Esophagus (tissue), 2 donors: Measurements from ENCODE around the gene ZSCAN21. TPM values are rescaled to one million over a fixed set of nuclear protein-coding genes. Genes with fewer than 3 reads are reported as not detected.
A peak's percentile ranks its signal among the peaks of the same experiment; 100 is the strongest.

ENCODE experiments used
- H3K27ac ChIP-seq, 2 donors: one replicate each; pipeline ENCODE4 v1.5.1; 2013; ENCODE audit warnings: low read depth in 2 of 2, mild to moderate bottlenecking in 2 of 2, inconsistent platforms in 1 of 2, low read length in 1 of 2, moderate library complexity in 1 of 2
- H3K27me3 ChIP-seq, 2 donors: one replicate each; pipeline ENCODE4 v1.6.1; 2013; ENCODE audit warnings: low read length in 2 of 2, control low read depth in 1 of 2, mild to moderate bottlenecking in 1 of 2; ENCODE audit not compliant: insufficient read depth in 2 of 2, control insufficient read depth in 1 of 2
- H3K36me3 ChIP-seq, 2 donors: one replicate each; pipeline ENCODE4 v1.6.1; 2013; ENCODE audit warnings: low read length in 1 of 2; ENCODE audit not compliant: control insufficient read depth in 2 of 2, insufficient read depth in 2 of 2
- H3K4me1 ChIP-seq, 2 donors: one replicate each; pipeline ENCODE4 v1.6.1; 2013; ENCODE audit warnings: low read length in 1 of 2; ENCODE audit not compliant: control insufficient read depth in 2 of 2, insufficient read depth in 2 of 2
- H3K4me3 ChIP-seq, 2 donors: one replicate each; pipeline ENCODE4 v1.5.1; 2013; ENCODE audit warnings: low read length in 2 of 2, mild to moderate bottlenecking in 2 of 2, low read depth in 1 of 2, moderate library complexity in 1 of 2
- H3K9me3 ChIP-seq, 2 donors: one replicate each; pipeline ENCODE4 v1.6.1; 2013; ENCODE audit warnings: mild to moderate bottlenecking in 2 of 2, low read depth in 1 of 2, low read length in 1 of 2, moderate library complexity in 1 of 2; ENCODE audit not compliant: control insufficient read depth in 2 of 2, insufficient read depth in 1 of 2
- WGBS, 2 donors: extraction: QIAGEN DNeasy Blood & Tissue Kit; methylation state at CpG; one replicate each; pipeline ENCODE4 v1.1.7; 2013; 5-methylcytosine and 5-hydroxymethylcytosine counted together
- polyA plus RNA-seq, 2 donors: library from polyadenylated mRNA; stranded (reverse); fragments of 200-250 nt; gene quantifications; one replicate each; pipeline ENCODE4 v1.2.3, GENCODE V29; 2013
- donor health status: healthy with polysubstance abuse.
- donor health status: Bipolar disorder and iron deficiency.

Gene ZSCAN21
- polyA plus RNA-seq, 2 donors: 3.8 to 3.9 TPM

DNA sequence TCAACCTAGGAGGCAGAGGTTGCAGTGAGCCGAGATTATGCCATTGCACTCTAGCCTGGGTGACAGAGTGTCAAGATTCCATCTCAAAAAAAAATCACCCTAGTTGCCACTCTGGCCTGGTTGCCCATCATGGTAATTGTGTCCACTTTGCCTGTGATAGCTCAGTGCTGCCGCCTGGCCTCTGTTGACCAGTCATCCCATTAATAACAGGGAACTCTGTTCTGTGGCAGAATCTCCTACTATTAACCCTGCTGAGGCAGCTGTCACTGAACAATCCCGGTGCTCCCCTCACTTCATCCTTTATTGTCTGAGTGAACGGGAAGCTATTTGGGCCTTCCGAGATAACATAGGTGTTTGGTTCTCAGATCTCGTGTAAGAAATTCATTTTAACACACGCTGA lies 17.4 kb downstream of the ZSCAN21 start:
- 92 to 95% methylated on average over 7 of the region's 7 CpGs for WGBS, 2 donors
- Histone ChIP-seq H3K4me3 (no peak overlapping the region), H3K4me1 (no peaks in the 10 kb centered on the region), H3K9me3 (peaks cover 7 to 20% of the 10 kb centered on the region in 2 donors), H3K27ac (no peak overlapping the region), H3K36me3 (peaks cover 12 to 30% of the 10 kb centered on the region in 2 donors), H3K27me3 (no peaks in the 10 kb centered on the region)

GRCh38 chr7:100069991-100070390 lies 20.4 kb downstream of the ZSCAN21 start:
- Histone ChIP-seq H3K4me1 (no peaks in the 10 kb centered on the region), H3K4me3 (no peak overlapping the region), H3K9me3 (peaks cover 13 to 31% of the 10 kb centered on the region in 2 donors), H3K27ac (no peak overlapping the region), H3K36me3 (peaks cover 34 to 44% of the 10 kb centered on the region in 2 donors), H3K27me3 (no peaks in the 10 kb centered on the region)
- WGBS, 2 donors: 94 to 96% methylated on average over 5 of the region's 5 CpGs

DNA sequence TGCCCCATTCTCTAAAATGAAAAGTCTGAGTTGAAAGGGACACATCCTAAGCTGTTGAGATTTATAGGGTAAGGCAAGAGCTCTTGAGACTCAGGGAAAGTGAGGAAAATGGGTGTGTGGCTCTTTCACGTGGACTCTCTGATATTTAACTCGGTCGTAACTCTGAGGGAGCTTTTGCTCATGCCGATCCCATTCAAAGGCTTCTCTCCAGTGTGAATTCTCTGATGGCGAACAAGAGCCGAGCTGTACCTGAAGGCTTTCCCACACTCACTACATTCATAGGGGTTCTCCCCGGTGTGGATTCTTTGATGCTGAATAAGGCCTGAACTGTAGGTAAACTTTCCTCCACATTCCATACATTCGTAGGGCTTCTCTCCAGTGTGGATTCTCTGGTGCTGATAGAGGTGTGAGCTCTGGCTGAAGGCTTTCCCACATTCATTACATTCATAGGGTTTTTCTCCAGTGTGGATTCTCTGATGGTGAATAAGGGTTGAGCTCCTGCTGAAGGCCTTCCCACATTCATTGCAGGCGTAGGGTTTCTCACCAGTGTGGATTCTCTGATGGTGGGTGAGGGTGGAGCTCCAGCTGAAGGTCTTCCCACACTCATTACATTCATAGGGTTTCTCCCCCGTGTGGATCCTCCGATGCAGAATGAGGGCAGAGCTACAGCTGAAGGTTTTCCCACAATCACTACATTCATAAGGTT lies 21.6 kb downstream of the ZSCAN21 start:
- Histone ChIP-seq H3K36me3 (peaks cover 41 to 52% of the 10 kb centered on the region in 2 donors), H3K27ac (no peak overlapping the region), H3K4me1 (no peaks in the 10 kb centered on the region), H3K4me3 (no peak overlapping the region), H3K27me3 (no peaks in the 10 kb centered on the region), H3K9me3 (peaks cover 13 to 36% of the 10 kb centered on the region in 2 donors)
- 98% methylated on average over 11 of the region's 11 CpGs for WGBS, 2 donors

- Histone ChIP-seq H3K27ac (no peak overlapping the region), H3K9me3 (peaks cover 13 to 36% of the 10 kb centered on the region in 2 donors), H3K27me3 (no peaks in the 10 kb centered on the region), H3K4me1 (no peaks in the 10 kb centered on the region), H3K36me3 (peaks cover 43 to 59% of the 10 kb centered on the region in 2 donors), H3K4me3 (no peak overlapping the region)
- 97 to 99% methylated on average over 10 of the region's 10 CpGs for WGBS, 2 donors
Observed at GRCh38 chr7:100072462-100072861, 22.9 kb downstream of the ZSCAN21 start.

GRCh38 chr7:100074841-100075240 lies 25.3 kb downstream of the ZSCAN21 start:
- H3K4me1 ChIP-seq: no peaks in the 10 kb centered on the region
- 95 to 96% methylated on average over 7 of the region's 7 CpGs for WGBS, 2 donors
- no peak overlapping the region for H3K27ac ChIP-seq
- H3K9me3 ChIP-seq: peaks cover 13 to 36% of the 10 kb centered on the region in 2 donors
- H3K4me3 ChIP-seq: no peak overlapping the region
- peaks cover 46 to 63% of the 10 kb centered on the region in 2 donors for H3K36me3 ChIP-seq
- H3K27me3 ChIP-seq: no peaks in the 10 kb centered on the region

- no peak overlapping the region for H3K4me3 ChIP-seq
- WGBS, 2 donors: 94 to 95% methylated on average over 6 of the region's 6 CpGs
Observed at GRCh38 chr7:100075418-100075817, 25.8 kb downstream of the ZSCAN21 start.

GRCh38 chr7:100077205-100077604 lies 27.6 kb downstream of the ZSCAN21 start:
- Histone ChIP-seq H3K4me1 (peaks cover 2 to 3% of the 10 kb centered on the region in 2 donors), H3K36me3 (peaks cover 35 to 43% of the 10 kb centered on the region in 2 donors), H3K4me3 (no peak overlapping the region), H3K27ac (no peak overlapping the region), H3K27me3 (no peaks in the 10 kb centered on the region), H3K9me3 (peaks cover 5 to 14% of the 10 kb centered on the region in 2 donors)
- WGBS, 2 donors: 86 to 97% methylated on average over 4 of the region's 4 CpGs

More at GRCh38 chr7:100075418-100075817, 25.8 kb downstream of the ZSCAN21 start:
- Histone ChIP-seq H3K4me1 (peaks cover 0 to 3% of the 10 kb centered on the region in 2 donors), H3K9me3 (peaks cover 13 to 30% of the 10 kb centered on the region in 2 donors), H3K36me3 (peaks cover 46 to 61% of the 10 kb centered on the region in 2 donors), H3K27me3 (no peaks in the 10 kb centered on the region), H3K27ac (no peak overlapping the region)

DNA sequence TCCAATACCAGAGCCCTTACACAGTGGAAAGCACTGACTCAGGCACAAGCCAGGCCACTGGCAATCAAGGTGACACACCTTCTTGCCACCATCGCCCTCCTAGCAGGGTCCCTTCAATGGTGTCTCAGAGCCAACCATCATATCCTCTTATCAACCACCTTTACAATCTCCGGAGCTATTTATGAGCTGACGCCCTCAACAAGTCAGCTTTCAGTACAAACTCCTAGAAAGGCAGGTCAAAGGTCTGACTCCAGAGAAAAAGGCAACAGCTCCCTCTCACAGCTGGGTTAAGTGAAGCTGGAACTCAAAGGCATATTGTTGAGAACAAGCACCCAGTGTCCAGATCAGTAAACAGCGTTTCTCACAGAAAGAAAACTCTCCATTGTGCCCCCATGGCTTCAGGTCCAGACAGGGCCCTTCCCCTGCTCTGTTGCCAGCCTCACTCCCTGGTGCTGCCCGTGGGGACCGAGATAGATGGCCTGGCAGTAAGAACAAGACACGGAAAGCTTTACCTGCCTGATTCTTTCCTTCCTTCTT lies 29.5 kb downstream of the ZSCAN21 start:
- Histone ChIP-seq H3K4me3 (no peak overlapping the region), H3K9me3 (peaks cover 0 to 5% of the 10 kb centered on the region in 2 donors), H3K27ac (no peak overlapping the region), H3K4me1 (peaks cover 2 to 3% of the 10 kb centered on the region in 2 donors), H3K27me3 (no peaks in the 10 kb centered on the region), H3K36me3 (peaks cover 19 to 25% of the 10 kb centered on the region in 2 donors)
- WGBS, 2 donors: 74 to 81% methylated on average over 7 of the region's 7 CpGs

DNA sequence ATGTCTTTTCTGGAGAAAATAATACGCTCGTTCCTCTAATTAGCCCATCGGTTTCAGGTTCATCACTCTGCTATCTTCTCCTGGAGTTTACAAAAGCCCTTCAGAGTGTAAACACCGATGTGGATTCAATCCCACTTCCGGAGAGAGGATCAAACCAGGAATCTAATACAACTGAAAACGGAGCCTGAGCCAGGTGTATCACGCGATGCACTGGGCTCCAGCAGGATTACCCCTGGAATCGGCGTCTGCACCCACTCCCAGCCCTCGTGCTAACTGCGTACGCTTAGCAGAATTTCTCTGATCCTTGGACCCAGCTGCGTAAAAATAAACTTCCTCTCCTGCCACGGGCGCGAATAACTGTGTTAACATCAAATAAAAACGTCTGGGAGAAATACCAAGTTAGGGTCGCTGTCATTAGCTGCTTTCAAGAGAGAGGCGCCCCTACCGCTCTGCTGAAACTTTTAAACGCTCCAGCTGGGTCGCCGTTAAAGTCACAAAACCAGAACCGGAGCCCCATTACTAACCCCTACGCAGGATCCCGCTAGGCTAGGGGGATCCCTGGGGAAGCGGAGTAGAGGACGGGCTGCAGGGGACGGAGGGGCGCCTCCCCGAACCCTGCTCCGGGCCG lies 31.4 kb downstream of the ZSCAN21 start:
- Histone ChIP-seq H3K36me3 (peaks cover 6 to 12% of the 10 kb centered on the region in 2 donors), H3K27me3 (no peaks in the 10 kb centered on the region), H3K9me3 (no peaks in the 10 kb centered on the region), H3K4me1 (peaks cover 2 to 3% of the 10 kb centered on the region in 2 donors), H3K4me3 (peak overlapping the region; percentile 93 to 94), H3K27ac (peak overlapping the region; percentile 82 to 90)
- WGBS, 2 donors: 2% methylated on average over 34 of the region's 34 CpGs
